Activated CD4-positive, alpha-beta T cell treated with anti-CD3 and anti-CD28 coated beads, Interleukin-2, amount 50 U/mL, for 48 hours (primary cell): ENCODE data around the gene DOK1.

ENCODE experiments used
- DNase-seq, 2 experiments: peaks; one replicate each; pipeline ENCODE4 v3.0.0-alpha.2; 2020

Gene DOK1

GRCh38 chr2:74525717-74526648 is 28.5 kb upstream of the DOK1 start, which contains the start of gene DQX1:
DQX1 (minus strand) TSS chr2:74526231; CDS start chr2:74525729, 502 bp downstream.
- no peak for DNase-seq

DNA sequence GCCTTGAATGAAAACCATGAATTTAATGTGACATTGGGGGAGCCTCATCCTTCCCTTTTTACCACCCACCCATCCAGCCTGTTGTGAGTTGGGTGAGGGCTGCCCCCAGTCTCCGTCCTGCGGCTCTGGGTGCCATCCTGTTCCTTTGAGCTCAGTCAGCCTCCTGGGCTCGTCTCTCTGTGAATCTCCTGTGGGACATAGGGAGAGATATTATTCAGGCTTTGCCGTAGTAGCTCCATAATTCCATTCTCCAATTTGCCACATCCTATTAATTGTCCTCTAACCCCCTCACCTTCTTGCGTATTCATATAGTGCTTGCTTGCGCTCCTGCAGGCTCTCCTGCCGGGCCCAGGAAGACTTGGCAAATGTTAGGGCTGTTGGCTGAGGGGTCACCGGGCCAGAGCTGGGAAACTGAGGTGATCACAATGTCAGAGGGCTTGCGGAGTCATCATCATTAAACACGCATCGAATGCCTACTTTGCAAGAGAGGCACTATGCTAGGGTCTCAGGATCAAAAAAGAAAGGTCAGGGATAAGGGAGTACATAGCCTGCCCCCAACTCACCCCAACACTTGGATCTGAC is 27.8 kb upstream of the DOK1 start:
- DNase-seq, result no peak

DNA sequence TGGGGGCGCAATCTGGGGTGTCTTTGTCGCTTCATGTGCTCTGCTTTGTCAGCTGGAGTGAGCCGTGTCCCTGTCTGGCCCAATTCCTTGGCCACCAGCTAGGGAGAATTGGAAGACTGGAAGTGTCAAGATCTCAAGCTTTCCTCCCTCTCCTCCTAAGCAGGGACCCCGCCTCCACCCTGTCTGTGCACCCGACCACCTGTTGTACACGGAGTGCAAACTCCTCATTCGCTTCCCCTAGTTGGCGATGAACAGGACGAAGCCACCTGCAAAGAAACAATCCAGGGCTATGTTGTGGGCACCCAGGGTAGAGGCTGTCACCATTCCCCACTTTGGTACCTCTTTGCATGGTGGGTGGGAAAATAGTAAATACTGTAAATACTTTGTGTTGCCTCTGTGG is 26.8 kb upstream of the DOK1 start:
- no peak for DNase-seq

DNA sequence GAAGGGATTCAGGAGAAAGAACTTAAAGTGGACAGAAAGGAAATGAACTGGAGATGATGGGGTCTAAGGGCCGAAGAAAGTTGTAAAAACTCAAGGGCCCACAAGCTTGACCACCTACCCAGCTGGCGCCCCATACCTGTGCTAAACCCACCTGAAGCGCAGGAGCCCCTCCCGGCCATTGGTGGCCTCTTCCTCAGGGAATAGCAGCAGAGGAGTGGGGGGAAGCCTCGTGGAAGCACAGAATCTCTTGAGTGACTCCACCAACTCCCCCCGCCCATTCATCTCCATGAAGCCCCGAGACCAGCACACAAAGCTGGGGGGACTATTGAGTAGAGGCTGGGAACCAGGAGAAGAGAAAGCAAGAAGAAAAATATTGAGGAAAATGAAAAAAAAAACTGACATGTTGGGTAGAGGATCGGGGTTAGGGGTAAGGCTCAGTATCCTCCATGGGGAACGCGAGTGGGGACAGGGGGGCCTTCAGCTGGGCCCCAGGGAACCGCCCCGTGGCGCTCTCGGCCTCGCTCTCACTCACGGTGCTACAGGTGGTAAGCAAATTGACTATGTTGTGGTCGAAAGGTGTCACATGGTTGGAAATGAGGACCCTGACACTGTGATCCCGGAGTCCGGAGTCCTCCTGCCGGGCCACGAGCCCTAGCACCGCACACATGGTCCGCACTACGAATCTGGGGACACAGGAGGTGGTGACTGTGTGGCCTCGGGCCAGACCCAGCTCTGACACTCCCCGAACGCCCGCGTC is 25.7 kb upstream of the DOK1 start:
- peak in 1 of 2 experiments; percentile 24 for DNase-seq

DNA sequence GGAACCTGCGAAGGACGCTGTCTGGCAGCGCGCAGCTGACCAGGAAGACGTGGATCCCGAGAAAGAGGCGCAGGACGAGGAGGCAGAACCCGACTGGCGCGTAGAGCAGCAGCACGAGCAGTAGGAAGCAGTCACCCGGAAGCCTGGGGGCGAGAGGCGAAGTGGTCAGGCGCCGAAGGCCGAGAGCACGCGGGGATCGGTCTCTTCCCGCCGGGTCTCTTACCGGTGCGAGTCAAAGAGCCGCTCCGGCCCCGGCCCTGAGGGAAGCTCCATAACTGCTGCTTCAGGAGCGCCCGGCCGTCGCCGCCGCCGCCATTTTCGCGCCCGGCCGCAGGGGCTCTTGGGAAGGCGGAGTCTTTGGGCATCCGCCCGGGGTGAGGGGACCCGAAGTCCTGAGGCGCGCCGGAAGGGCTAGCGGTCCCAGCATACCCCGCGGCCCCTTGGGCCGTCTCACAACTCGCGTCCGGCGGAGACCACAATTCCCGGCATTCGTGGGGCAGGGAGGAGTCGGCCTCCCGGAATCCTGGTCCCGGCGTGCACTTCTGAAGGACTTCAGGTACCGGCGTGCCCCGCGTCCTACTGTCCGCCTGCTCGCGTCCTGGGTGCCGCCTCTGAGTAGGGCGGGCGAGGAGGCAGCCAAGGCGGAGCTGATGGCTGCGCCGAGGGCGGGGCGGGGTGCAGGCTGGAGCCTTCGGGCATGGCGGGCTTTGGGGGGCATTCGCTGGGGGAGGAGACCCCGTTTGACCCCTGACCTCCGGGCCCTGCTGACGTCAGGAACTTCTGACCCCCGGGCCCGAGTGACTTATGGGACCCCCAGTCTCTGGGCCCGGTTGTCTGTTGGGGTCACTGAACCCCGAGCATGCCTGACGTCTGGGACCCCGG is 24.9 kb upstream of the DOK1 start, which contains the start of the genes AUP1 and HTRA2:
TSS of gene AUP1 (minus strand) at position 350 of the 882 bp plus-strand sequence. CDS start at position 273, 77 bp downstream.
TSS of gene HTRA2 (plus strand) at position 577 of the 882 bp plus-strand sequence. CDS start at position 651, 74 bp downstream.
- DNase-seq, result peak; percentile 94 to 96

DNA sequence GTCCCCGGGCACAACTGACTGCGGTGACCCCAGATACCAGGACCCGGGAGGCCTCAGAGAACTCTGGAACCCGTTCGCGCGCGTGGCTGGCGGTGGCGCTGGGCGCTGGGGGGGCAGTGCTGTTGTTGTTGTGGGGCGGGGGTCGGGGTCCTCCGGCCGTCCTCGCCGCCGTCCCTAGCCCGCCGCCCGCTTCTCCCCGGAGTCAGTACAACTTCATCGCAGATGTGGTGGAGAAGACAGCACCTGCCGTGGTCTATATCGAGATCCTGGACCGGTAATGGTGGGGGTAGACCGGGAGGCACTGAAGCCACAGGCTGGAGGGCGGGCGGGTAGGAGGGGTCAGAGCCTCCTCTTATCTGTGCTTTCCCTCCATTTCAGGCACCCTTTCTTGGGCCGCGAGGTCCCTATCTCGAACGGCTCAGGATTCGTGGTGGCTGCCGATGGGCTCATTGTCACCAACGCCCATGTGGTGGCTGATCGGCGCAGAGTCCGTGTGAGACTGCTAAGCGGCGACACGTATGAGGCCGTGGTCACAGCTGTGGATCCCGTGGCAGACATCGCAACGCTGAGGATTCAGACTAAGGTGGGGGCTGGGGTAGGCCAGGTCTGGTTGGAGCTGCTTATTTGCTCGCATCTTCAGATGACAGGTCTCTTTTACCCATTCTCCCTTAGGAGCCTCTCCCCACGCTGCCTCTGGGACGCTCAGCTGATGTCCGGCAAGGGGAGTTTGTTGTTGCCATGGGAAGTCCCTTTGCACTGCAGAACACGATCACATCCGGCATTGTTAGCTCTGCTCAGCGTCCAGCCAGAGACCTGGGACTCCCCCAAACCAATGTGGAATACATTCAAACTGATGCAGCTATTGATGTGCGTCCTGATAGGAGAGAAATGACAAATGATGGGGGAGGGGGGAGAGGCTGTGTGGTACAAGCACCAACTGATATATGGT is 24.0 kb upstream of the DOK1 start:
- peak; percentile 57 to 68 for DNase-seq

DNA sequence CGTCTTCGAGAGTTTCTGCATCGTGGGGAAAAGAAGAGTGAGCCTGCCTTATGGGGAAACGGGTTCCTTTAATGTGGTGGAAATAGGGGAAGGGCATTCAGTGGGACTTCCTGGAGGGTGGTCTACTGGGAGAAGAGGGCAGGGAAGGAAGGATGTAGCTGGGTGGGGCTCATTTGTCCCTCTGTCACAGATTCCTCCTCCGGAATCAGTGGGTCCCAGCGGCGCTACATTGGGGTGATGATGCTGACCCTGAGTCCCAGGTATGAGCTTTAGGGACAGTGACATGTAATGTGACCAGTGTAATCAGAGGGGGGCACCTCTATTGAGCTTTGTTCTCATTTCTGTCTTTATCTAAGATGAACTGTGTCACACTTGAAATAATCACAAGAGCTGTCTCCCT is 22.9 kb upstream of the DOK1 start:
- no peak for DNase-seq

GRCh38 chr2:74532222-74532621 is 22.3 kb upstream of the DOK1 start:
- DNase-seq, result no peak

DNA sequence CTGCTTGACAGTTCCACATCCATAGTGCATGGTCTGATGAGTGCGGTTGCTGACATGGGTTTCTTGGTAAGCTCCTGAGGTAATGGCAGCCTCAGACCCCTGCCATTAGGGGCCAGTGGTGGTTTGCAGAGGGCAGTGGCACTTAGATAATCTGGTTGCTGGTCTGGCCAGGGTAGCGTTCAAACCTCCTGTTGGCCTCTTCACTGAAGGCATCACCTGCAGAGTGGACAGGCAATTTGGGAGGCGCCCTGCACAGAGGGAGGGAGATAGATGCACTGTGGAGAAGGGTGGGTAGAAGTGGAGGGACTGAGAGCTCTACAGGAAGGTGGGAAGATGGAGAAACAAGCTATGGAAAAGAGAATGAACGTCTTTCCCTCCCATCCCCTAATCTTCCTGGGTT is 21.1 kb upstream of the DOK1 start:
- DNase-seq, result no peak

DNA sequence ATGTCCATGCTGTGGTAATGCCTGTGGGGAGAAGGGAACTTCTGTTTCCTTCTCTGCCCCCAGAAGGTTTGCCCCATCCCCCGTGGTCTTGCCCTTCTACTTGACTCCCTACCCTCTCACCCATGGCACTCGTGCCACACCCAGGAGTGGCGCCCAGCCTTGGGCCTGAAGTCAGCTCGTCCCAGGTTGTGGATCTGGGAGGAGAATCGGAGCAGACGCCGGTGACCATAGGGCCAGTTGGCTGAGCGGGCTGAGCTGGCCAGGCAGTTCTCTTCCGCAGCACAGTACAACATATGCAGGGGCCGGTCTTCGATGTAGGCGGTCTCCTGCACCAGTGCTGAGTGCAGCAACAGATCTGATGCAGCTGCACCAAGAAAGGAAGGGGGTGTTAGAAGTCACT is 20.1 kb upstream of the DOK1 start:
- no peak for DNase-seq

DNA sequence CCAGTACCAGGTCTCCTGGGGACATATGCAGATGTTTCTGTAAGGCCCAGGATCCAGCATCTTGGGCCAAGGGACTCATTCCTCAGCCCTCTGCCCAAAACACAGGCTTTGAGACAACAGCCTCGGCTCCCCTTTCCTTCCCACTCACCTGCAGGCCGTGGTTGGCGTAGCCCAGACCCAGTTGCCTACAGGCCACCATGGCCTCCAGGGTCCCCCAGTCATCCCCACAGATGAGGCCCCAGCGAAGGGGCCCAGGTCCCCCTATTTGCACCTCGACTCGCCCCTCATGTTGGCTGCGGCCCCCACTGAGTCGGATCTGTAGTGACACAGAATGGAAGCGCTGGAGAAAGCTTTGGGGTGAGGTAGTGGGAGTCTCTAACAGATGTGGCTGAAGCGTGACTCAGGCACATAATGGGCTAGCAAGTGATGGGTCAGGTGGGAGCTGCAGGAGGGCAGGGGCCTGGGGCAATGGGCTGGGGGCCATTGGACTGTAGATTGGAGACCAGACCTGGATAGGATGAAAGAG is 19.0 kb upstream of the DOK1 start:
- no peak for DNase-seq

GRCh38 chr2:74536166-74536950 is 18.2 kb upstream of the DOK1 start:
- no peak for DNase-seq

DNA sequence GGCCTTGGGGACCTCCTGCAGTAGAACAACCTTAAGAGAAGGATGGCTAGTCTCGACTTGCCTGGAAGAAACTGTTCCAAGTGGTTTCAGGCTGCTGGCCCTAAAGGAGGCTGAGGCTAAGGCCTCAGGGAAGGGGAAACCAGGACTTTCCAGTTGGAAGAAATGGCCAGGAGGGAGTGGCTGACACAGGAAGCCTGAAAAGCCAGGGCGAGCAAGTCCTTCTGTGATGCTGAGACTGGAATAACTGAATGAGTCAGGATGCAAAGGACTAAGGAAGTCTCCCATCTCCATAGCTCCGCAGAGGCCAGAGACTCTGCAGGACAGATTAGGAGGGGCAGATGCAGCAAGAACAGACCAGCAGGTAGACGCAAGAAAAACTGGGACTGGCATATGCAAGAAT is 17.4 kb upstream of the DOK1 start:
- DNase-seq, result no peak

DNA sequence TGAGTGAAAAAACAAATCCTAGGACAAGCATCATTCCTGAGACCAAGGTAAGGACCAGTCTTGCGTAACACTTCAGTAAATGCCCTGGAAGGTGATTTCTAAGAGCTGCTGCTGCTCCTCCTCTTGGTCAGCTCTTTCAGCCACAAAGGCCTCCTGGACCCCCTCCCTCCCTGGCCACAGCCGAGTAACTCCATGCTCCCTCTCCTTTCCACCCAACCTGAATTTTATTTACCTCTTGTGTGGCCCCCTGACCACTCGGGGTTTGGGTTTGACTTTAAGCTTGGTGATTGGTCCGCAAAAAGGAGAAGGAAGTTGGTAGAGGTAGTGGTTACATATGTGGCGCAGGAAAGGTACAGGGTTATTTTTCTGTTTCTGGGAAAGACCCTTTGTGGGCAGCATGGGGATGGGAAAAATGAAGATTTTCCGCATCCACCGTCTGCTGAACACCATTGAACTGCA is 15.6 kb upstream of the DOK1 start:
- DNase-seq, result no peak

DNA sequence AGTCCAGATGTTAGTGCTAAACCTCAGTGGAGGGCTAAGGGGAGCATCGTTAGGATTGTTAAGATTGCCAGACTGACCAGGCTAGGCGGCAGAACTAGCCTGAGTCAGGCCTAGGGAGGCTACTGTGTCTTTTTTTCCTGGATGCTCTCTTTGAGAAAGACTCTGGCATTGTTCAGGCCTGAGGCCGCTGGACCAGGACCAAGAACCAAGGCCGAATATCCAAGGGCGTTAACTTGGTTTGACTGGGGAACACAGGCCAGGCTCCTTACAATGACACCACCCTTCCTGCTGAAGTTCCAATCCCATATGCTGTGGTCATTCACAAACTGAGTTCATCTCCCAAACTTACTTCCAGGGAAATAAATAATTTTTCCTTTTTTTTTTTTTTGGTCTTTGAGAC is 14.2 kb upstream of the DOK1 start:
- DNase-seq, result no peak

DNA sequence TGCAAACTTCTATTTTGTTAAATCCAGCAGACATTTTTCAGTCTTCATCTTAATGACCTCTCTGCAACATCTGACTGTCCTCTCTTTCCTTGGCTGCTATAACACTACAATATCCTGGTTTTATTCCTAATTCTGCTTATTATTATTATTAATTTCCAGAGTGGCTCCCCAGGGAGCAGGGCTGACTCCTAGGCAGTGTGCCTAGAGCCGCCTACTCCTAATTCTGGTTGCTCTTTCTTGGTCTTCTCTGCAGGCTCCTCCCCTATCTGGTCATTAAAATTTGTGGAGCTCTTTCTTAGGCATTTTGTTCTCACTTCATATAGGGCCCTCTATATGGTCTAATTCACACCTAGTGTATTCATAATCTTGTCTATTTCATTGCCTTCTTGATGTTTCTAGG is 11.5 kb upstream of the DOK1 start:
- DNase-seq, result no peak

DNA sequence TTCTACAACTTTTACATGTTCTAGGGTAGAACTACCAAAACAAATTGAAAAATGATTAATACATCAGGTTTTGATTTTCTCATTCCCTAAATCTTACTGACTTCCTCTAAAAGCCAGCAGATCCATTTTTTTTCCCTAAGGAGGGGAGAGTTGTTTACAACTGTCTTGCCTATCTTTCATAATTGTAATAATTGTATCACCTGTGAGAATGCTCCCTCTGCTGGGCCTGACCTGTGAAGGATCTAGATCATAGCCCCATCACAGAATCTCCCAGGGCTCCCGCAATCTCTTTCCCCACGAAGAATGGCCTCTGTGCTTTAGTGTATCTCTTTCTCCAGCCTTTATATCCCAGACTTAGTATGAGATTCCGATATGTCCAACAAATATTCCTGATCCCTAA is 9.9 kb upstream of the DOK1 start:
- no peak for DNase-seq

DNA sequence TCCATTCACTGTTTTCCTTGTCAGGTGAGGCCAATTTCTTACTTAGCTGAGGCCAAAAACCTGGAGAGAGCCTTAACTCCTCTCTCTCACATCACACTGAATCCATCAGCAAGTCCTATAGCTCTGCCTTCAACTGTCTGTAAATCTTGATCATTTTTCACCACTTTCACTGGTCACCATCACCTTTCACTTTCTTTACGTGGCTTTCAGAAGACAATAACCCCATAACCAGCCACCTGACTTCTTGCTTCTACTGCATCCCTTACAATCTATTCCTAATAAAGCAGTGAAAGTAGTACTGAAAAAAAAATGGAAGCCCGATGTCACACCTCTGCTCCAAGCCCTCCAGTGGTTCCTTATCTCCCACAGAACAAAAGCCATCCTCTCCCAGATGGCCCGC is 8.5 kb upstream of the DOK1 start:
- DNase-seq, result no peak

GRCh38 chr2:74548285-74548899 is 6.1 kb upstream of the DOK1 start:
- DNase-seq, result no peak
